ENCODE results near the gene CASZ1.

Gene CASZ1

GRCh38 chr1:10615932-10616671 is 180.3 kb downstream of the CASZ1 start:
- DNase-seq = no peak

- DNase-seq = no peak
These were observed 181.1 kb downstream of the CASZ1 start for GRCh38 chr1:10615332-10615731.

- DNase-seq = no peak
These were observed 181.8 kb downstream of the CASZ1 start for GRCh38 chr1:10614377-10615225.

- no peak for DNase-seq
These were observed 182.6 kb downstream of the CASZ1 start for GRCh38 chr1:10613861-10614260.

GRCh38 chr1:10613340-10613739 is 183.1 kb downstream of the CASZ1 start:
- DNase-seq = no peak

DNA sequence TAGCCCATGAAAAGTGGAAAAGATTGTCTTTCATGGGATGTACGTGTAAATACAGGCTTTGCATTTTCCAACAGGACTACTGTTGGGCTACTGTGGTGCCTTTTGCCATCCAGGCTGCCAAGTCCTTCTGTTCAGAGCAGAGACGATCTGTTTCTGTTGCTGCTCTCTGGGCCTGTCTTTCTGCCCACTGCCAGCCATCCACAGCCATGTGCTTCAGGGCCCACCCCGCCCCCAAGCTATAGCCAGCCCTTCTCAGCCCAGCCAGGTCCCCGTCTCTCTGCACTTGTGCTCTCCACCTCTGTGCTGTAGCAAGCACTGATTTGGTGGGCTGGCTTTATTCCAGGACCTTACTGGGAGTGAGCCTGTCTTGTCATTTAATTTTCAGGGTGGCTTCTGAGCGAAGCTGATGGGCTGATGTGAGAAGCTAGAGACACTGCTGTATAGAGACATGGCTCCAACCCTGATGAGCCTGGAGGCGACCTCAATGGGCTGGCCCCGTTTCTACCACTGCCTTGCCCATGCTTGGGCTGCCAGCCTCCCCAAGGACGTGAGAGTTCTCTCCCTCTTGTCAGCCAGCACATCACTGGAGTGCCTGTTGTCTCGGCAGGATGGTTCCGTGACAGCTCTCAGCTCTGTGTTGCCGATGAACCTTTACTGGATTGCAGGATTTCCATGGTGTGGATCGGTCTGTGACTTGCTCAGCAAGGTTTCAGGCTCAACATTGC is 183.8 kb downstream of the CASZ1 start:
- no peak for DNase-seq

- DNase-seq = no peak
These were observed 185.4 kb downstream of the CASZ1 start for GRCh38 chr1:10610901-10611600.

DNA sequence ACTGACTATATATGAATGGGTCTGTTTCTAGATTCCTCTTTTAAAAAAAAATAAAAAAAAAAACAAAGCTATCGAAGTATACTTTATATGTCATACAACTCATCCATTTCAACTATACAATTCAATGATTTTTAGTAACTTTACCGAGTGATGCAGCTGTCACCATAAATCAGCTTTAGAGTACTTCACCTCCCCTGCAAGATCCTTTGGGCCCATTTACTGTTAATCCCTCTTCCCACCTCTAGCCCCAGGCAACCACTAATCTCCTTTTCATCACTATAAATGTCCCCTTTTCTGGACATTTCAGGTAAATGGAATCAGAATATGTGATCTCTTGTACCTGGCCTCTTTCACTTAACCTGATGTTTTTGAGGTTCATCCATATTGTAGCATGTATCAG is 187.8 kb downstream of the CASZ1 start:
- peak; percentile 78 for DNase-seq

DNA sequence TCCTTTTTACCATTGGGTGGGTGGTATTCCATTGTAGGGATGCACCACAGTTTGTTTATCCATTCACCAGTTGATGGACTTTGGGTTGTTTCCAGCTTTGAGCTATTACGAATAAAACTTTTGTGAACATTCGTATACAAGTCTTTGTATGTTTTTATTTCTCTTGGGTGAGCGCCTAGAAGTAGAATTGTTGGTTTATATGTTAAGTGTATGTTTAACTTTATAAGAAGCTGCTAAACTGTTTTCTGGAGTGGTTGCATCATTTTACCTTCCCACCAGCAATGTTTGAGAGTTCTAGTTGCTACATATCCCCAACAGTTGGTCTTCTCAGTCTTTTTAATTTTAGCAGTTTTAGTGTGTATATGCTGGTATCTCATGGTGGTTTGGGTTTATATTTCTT is 189.2 kb downstream of the CASZ1 start:
- DNase-seq = no peak

DNA sequence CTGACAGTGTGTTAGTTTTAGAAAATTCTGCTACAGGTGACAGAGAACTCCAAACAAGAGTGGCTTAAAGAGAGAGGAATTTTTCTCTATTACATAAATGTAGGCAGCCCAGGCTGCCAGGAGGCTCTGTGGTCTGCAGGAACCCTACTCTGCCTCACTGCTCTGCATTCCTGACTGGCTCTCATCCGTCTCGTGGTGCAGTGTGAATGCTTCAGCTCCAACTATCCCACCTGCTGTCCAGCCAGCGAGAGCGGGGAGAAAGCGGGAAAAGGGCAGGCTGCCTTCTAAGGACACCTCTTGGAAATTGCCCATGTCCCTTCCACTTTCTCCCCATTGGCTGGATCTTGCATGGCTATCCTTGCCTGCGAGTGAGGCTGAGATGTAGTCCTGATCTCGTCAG is 190.4 kb downstream of the CASZ1 start:
- no peak for DNase-seq

DNA sequence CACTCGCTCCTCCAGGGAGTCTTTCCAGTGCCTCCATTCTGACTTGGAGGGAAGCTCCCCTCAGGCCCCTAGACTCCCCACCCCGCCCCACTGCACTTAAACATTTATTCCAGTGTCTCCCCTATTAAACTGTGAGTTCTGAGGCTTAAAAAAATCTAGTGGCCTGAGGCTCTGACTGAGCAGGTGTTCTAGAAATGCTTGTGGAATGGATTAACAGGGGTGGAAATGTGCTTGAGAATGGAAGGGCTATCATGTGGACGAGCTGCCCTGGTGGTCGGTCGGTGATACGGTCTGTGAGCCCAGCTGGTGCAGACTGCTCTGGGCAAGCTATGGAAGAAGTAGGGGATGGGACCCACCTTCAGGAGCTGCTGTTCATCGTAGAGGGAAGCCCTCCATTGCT is 191.5 kb downstream of the CASZ1 start:
- peak; percentile 16 for DNase-seq

DNA sequence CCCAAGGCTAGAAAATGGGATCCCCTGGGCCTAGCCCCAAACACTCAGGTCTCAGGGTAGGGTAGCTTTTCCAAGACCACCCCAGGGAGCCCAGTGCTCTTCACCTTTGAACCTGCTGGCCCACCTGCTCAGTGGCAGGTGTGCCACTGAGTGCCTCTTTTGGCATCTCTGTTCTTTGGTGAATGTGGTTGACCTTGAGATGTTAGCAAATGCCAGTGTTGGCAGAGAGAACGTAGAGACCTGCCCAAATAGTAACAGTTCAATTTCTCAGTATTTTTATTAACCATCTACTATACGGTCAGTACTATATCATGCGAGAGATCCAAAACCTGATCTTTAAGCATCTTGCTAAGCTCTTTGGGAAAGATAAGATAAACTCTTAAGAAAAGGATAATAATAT is 193.5 kb downstream of the CASZ1 start:
- DNase-seq = no peak

DNA sequence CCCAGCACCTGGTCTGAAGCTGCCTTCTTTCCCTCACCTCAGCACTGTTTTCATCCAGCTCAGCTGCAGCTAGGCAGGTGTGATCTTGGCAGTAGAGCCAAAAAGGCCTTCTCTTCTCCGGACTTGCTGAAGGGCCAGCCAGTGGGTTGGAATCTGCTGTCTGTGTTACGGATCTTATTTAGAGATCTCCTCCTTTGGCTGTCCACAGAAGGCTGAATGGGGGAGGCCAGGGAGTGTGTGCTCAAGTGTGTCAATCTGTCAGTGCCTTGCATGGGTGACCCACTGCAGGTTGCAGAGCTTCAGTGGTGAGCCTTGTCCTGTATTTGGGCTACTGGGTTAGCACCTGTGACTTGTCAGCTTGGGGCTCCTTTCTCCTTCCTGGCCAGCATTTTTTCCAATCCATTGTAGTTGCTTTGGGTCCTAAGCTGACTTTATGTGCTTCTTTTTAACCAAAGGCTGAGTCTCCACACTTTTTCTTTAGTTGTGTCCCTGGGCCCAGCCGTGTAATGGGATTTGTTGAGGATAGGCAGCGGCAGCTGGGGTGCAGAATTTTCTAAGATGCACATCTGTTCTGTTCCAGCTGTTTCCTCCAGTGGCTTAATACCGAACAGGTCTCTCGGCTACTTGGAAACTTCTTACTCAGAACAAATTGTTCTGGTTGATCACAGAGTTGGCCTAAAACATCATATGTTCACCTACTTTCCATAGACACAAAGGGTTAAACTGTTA is 194.9 kb downstream of the CASZ1 start:
- DNase-seq = peak; percentile 79

DNA sequence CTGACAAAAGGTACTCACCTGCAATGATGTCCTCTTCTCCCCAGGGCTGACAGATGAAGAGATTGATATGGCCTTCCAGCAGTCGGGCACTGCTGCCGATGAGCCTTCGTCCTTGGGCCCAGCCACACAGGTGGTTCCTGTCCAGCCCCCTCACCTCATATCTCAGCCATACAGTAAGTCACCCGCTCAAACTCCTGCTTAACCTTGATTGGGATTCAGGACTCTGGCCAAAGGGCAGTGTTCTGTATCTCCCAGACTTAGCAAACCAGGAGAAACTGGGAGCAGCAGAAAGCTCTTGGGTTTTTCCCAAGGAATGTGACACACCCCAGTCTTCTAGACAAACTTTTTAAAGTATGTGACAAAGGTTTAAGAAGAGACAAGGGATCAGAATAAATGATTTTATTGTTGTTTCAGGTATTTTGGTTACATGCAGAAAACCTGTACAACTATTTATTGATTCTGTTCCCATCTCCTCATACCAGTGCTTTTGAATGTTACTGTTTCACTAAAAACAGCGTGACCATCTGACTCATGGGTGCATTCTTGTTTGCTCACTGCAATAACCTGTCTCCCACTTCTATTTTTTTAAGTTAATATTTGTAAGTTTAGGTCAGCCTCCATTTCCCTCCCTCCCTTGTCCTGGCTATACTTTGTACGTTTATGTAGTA is 197.1 kb downstream of the CASZ1 start:
- DNase-seq = no peak

GRCh38 chr1:10598389-10598702 is 198.1 kb downstream of the CASZ1 start:
- peak; percentile 26 for DNase-seq

GRCh38 chr1:10597492-10598388 is 198.7 kb downstream of the CASZ1 start:
- no peak for DNase-seq

- DNase-seq = no peak
These were observed 199.7 kb downstream of the CASZ1 start for GRCh38 chr1:10596780-10597179.

GRCh38 chr1:10594595-10595223 is 201.7 kb downstream of the CASZ1 start:
- no peak for DNase-seq

DNA sequence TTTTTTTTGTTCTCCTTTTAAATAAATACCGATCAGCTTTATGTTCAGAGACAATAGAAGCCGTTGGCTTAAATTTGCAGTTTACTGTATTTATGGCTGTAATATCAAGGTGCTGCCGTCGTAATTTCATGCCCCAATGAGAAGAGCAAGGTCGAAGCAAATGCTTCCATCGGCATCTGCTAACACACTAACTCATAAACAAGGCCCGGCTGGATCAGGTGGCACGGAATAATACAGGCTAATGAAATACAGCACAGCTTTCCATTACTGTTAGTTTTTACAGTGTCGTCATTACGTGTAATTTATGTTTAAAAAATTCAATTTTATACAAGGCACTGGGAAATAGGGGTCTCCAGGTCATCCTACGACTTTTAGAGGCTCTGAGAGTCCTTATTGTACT is 202.7 kb downstream of the CASZ1 start:
- DNase-seq = peak; percentile 23

GRCh38 chr1:10592373-10592772 is 204.1 kb downstream of the CASZ1 start:
- no peak for DNase-seq
